ENCODE data around the gene ENTPD2.

Gene ENTPD2

DNA sequence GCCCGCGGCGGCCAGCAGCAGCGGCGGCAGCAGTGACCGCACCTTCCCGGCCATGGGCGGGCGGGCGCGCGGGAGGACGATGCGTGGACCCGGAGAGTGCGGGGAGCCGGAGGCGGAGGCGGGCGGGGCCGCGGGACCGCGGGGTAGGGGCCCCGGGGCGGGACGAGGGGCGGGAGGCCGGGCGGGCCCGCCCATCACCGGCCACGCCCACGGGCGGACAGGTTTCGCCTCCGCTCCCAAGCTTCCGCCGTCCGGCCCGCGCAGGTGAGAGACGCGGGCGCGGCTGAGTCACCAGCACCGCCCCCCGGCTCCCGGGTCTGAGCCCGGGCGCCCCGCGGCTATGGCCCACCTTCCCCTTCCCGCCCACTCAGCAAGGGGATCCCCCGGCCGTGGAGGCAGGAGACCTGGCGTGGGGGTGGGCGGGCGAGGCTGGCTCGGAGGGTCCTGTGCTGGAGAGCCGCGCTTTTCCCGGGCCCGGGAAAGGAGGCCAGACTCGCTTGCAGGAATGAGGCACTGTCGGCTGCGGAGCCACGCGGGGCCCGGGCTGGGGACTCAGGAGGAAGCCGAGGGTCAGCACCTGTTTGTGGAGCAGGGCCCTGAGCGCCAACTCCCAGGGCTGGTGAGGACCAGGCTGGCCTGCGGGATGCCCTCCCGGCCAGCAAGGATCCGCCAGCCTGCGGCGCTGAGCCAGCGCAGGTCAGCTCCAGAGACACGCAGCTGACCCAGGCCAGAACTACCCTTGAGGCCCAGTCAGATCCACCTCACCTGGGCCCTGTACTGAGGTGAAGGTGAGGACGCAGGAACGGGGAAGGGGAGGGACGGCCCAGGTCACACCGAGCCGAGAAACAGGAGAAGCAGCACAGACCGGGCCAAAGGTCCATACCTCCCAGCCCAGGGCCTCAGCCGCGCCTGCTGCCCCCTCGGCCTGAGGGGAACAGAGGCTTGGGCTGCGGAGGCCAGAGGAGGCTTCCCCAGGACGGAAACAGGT lies at the start of gene ENTPD2:
TSS of gene ENTPD2 (minus strand) at position 118 of the 988 bp plus-strand sequence. CDS start at position 54, 64 bp downstream.
- DNase-seq: peak; percentile 55

DNA sequence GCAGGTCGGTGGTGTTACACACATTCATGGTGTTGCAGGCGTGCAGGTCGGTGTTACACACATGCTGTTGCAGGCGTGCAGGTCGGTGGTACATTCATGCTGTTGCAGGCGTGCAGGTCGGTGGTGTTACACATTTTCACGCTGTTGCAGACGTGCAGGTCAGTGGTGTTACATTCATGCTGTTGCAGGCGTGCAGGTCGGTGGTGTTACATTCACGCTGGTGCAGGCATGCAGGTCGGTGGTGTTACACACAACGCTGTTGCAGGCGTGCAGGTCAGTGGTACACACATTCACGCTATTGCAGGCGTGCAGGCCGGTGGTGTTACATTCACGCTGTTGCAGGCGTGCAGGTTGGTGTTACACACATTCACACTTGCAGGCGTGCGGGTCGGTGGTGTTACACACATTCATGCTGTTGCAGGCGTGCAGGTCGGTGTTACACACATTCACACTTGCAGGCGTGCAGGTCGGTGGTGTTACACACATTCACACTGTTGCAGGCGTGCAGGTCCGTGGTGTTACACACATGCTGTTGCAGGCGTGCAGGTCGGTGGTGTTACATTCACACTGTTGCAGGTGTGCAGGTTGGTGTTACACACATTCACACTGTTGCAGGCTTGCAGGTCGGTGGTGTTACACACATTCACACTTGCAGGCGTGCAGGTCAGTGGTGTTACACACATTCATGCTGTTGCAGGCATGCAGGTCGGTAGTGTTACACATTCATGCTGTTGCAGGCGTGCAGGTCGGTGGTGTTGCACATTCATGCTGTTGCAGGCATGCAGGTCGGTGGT lies 49.5 kb upstream of the ENTPD2 start:
- DNase-seq: no peak

DNA sequence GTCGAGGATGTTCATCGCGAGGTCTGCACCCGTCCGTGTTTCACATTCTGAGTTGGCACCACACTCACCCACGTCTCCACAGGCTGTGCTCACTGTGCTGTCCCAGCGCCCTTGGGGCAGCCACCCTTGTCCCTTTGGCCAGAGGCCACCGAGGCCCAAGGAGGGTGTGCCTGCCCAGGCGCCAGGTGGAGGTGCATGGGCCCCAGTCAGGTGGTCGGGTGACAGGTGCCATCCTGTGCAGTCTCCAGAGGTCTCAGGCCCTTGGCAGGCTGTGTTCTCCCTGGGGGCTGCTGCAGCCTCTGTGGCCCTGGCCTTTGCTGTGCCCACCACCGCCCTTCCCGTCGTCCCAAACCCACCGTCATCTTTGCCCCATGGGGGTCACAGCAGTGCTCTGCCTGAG lies 45.4 kb upstream of the ENTPD2 start:
- DNase-seq: no peak

DNA sequence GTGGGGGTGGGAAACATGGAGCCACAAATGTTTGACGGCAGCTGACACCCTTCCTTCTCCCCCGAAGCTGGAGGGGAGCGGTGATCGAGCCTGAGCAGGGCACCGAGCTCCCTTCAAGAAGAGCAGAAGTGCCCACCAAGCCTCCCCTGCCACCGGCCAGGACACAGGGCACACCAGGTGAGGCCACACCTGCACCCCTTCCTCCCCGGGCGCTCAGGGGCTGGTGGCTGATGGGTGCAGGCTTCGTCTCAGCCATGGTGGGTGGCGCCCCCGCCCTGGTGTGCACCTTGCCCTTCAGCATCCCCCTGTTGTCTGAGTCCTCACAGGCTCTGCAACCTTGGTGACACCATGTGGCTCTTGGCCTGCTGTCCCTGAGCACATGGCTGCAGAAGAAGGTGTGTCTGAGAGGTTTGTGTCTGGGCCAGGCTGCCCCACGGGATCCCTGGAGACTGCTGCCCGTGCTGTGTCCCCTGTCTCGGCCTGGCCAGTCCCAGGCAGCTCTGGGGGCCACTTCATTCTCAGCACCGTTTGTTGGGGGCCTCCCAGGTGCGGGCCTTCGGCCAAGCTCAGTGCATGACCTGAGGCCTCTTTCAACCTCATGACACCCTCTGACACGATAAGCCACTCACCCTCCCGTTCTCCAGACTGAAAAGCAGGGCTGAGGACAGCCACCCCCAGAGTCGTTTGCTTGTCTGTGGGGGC lies 44.1 kb upstream of the ENTPD2 start:
- no peak for DNase-seq

DNA sequence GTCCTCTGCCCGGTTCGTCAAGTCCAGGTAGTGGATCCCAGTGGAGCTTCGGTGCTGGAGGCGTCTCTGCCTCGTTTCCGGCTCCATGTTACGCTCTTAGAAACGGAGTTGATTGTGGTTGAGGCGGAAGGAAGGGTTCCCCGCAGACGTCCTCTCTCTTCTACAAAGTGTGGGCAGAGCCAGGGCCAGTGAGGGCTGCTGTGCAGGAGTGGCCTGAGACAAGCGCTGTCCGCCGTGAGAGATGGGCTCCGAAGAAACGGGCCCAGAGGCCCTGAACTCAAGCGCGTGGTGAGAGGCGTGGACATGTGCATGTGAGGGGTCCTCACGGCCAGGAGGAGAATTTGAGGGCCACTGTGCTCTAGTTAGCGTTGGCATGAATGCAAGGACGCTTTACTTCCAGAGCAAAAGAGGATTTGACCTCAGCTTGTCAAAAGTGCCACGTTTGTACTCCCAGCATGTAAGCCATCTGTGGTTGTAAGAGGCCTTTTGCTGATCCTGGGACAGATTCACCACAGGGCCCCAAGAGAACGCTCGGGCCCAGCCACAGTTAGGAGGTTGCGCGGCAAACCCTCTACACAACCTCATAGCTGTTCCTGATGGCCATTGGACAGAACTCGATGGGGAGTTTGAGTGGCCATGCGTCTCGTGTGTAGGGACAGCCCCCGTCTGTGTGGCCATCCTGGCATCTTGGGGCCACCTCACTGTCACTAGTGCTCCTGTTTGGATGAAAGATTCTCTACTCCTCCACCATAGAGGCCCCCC lies 43.1 kb upstream of the ENTPD2 start:
- no peak for DNase-seq

DNA sequence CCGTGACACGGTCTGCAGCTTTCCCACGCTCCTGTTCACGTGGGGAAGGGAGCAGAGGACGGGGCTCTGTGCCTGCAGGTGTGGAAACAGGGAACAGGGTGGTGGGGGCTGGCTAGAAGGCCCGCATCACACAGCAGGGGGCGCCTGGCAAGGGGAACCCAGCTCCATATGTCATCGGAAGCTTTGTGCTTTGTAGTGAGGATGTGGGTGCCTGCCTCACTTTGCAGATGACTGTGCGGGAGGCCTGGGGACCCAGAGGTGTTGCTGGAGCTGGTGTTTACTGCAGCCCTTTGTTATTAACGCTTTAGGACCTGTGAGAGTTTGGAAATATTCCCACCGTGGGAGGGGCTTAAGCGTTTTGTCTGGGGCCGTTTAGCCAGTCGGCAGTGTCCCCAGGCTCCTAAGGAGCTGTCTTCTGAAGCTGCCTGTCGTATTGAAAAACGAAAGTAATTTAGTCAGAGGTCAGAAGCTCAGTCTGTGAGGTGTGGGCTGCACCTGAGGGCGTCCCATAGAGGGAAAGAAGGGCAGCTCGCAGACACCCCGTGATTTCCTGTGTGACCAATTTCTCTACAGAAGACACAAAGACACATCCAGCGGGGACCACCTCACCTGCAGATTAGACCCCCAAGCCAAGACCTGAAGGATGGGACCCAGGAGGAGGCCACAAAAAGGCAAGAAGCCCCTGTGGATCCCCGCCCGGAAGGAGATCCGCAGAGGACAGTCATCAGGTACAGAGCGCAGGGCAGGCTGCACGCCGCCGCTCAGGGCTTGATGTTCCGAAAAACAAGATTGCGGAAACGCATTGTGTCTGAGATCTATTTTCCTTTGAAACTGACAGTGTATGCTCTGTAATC lies 42.0 kb upstream of the ENTPD2 start:
- DNase-seq: no peak

DNA sequence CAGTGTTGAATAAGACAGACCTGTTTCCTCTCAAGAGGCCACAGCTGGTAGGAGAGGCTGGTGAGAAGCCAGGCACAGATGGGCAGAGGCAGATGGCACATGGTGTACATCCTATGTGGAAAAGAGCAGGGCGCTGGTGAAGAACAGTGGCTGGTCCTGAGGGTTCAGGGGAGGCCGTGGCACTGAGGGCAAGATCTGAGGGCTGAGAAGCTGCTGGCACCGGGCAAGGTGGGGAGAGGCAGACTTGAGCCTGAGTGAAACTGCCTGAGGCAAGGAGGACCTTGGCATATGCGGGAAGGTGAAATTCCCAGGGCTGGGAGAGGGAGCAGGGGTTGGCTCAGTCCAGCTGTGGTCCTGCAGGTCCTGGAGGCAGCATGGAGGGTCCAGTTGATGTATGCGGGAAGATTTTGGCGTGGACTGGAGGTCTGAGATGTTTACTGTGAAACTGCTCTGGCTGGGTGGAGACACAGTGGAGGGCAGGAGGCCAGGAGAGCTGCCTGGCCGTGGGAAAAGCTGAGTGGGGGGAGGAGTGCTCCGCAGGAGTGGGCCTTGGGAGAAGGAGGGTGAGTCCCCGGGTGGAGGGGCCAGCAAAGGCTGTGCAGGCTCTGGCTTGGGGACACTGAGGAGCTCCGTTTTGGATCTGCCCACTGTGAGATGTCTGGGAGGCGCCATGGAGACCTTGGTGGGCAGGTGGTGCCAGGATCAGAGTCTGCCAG lies 35.5 kb upstream of the ENTPD2 start:
- no peak for DNase-seq

DNA sequence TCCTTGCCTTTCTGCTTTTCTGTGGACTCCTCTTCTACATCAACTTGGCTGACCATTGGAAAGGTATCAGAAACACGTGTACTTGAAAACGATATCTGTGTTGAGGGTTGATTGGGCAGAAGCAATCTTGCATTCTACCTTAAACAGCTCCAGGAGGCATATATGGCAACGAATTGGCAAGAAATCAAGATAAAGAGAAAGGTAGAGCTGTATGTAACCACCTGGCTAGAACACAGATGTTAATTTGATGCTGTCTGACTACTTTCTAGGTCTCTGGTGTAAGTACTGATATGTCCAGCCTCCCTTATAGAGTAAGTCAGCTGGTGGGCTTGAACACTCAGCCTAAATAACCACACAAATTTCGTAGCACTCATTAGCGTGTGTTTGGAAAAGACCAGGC lies 34.3 kb upstream of the ENTPD2 start:
- DNase-seq: no peak

DNA sequence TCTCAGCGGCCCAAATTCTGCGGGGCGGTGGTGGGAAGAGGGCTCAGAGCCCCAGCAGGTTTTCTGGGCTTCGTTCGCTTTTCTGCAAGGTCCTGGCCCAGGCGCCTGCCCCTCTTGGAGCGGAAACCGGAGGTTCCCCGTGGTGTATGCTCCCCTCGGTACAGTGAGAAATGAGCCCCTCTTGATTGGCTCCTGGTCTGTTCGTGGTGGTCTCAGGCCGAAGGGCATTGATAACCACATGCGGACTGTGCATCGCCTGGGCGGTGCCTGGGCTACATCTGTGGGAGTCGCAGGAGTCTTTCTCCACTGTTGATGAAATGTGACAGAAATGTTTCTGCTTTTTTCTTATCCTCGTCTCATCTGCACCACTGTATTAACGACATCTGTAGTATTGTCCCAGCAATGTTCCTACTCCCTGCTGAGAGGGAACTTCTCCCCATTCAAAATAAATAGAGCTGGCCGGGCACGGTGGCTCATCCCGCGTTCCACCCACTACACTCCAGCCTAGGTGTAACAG lies 33.6 kb upstream of the ENTPD2 start:
- DNase-seq: no peak

DNA sequence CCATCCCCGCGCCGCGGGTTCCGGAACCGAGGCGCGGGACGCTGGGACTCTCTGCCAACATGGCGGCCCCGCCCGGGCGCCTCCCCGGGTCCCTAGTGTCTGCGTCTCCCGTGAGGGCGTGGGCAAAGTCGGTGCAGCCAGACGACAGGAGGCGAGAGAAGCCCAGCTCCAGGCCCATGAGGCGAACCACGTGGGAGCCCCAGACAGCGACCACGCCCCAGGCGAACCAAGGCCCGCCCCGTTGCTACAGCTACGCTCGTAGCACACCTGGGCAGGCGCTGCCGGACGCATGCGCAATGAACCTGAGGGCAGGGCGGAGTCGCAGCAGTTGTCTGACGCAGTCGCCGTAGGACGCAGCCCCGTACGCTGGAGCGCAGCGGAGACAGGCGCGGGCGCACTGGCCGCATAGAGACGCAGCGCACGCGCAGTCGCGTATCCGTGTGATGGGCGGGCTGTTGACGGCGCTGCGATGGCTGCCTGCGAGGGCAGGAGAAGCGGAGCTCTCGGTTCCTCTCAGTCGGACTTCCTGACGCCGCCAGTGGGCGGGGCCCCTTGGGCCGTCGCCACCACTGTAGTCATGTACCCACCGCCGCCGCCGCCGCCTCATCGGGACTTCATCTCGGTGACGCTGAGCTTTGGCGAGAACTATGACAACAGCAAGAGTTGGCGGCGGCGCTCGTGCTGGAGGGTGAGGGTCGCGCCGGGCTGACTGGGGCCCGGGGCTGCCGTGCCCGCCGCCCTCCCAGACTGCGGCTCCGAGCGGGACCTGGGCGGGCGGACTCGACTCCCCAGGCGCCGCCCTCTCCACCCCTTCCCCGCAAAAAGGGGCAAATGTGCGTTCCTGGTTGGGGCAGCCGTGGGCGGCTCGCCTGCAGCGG lies 32.9 kb upstream of the ENTPD2 start, which contains the start of gene MAN1B1:
TSS of gene MAN1B1 (plus strand) at position 455 of the 878 bp plus-strand sequence. CDS start at position 470, 15 bp downstream.
- peak; percentile 99 for DNase-seq

DNA sequence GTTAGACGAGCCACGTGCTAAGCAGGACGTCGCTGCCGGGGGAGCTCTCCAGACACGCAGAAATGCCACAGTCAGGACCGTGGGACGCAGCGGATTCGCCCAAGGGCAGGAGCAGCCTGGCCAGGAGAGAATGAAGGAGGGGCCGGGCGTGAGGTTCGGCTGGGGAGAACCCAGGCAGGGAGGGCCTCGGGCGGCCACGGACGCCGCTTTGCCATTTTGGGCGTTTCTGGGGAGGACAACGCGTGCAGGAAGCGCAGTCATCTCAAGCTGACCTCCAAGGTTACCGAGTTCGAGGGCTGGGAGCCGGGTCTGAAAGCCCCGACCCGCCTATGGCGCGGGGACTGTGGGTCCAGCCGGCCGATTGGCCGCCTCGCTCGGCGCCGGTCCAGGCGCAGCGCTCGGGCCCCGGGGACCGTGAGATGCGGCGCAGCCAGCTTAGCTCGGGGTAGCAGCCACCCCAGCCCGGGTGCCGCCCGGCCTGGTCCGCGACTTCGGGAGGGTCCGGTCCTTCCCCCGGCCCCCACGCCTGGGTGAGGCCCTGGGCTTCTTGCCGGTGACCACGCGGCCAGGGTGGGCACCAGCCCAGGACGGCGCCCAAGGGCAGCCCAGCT lies 32.2 kb upstream of the ENTPD2 start:
- DNase-seq: no peak

DNA sequence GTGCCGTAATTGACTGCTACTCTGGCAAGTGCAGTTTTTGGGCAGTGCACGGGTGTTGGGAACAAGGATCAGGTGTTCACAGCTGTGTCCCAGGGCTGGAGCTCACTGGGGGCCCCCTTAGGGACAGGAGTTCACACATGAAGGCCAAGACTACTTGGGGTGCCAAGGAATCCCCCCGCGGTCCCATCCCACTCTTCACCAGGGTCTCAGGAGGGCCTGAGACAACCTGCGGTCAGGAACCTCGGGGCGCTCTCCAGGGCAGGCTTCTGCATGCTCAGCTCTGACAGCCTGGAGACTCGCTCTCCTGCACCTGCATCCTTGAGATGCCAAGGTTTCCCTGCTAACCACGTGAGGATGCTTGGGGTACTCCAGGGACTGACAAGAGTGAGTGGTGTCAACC lies 30.7 kb upstream of the ENTPD2 start:
- no peak for DNase-seq

DNA sequence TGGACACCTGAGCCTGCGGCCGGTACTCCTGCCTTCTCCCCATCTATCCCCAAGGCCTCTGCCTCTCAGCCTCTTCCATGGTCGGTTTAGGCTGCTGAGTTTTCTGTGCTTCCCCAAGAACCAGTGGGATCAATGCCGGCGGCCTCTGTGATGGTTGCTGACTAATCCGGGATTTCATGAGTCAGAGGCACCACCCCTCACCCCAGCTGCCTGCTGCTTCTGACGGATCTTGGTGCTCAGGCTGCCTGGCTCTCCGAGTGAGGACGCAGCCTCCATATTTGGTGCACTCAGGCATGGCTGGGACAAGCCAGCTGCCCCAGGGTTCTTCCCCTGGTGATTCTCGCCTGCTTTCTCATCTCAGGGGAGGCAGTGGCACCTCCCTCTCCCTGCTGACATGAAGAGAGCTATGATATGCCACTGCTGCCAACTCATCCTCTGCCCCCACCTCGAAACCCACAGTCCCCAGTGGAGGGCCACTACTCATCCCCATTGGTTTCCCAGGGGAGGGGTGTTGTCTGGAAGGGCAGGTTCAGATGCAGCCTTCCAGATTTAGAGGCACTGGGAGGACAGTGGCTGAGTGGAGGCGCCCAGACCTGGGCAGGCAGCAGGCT lies 29.6 kb upstream of the ENTPD2 start:
- DNase-seq: no peak

DNA sequence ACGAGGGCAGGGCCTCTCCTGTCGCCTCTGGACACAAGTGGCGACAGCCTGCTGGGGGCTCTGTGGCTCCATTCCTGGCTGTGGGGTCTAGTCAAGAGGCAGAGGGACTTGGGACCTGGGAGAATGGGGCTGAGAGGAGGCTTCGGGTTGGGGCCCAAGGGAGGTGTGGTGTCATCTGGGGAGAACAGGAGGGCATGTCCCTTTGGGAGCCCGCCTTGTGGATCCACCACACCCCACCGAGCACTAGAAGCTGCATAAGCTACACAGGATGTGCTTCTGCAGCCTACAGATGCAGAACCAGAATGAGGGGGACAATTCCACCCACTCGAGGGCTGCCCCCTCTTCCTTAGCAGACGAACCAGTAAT lies 29.0 kb upstream of the ENTPD2 start:
- no peak for DNase-seq

DNA sequence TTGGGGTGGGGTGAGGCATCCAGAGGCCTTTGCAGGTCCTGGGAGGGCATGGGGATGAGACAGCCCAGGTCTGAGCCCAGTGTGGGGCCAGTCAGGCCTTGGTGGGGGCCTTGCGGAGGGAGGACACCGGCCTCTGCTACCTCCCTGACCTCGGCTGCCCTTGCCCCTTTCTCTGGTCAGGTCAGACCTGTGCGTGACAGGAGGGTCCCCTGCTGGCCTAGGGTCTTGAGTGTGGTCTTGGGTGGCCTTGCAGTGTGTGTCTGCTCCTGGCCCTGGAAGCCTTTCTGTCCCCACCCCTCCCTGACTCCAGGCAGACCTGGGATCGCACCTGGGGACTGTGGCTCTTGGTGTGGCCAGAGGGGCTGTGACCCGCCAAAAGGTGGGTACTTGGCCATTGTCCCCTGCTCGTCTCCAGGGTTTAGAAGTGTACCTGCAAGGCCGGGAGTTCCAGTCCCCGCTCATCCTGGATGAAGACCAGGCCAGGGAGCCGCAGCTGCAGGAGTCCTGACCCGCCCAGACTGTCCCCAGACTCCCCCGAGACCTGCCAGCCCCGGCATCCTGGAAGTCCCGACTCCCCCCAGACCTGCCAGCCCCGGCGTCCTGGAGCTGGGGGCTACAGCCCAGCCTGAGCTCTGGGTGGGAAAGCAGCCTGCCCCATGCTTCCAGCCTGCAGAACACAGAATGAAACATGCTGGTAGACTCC lies 28.5 kb upstream of the ENTPD2 start:
- no peak for DNase-seq

DNA sequence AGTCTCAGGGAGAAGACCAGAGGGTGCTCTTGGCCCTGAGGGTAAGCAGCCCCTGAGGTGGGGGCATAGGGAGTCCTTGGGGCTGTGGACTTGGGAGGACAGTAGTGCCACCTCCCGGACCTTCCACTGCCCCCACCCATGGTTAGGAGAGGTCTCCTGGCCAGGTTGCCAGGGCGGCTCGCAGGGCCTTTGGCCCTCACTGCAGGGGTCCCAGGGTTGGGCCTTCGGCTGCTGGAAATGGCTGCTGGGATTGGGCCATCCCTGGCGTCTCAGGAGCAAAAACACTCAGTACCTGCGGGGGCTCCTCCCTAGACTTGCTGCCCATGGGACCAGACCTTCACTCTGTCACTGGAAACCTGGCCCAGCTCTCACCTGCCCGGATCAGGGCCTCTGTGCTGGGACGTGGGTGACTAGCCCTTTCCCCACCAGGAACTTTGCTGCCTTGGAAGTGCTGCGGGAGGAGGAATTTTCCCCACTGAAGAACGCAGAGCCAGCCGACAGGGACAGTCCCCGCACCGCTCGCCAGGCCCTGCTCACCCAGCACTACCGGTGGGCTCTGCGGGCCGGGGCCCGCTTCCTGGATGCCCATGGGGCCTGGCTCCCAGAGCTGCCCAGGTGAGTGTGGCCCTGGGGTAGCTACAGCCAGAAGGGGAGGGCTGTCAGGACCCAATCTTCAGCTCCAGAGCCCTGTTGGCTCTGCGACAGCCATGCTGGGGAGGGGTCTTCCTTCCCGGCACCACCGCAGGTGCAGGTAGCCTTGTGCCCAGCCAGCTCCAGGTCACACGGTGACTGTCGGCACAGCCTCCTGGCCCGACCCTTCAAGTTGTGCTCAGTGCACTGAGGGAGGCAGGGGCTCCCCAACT lies 26.6 kb upstream of the ENTPD2 start:
- DNase-seq: no peak

DNA sequence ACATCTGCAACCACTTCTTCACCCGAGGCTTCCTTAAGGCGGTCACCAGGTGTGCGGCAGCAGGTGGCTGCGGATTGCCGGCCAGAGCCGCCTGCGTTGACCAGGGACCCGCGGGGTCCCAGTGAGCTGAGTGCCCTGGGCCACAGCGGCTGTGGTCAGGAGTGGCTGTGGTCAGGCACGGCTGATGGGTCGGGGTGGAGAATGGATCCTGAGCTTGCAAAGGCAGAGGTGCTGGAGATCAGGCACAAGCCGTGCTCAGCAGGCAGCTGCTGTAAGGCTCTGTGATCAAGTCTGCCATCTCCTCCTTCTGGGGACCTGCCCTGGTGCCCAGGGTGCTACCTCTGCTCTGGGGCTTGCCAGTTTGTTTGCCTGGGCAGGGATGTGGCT lies 25.5 kb upstream of the ENTPD2 start:
- DNase-seq: no peak

Data from NCI-H1436 (cell line).